Right hindlimb (tissue), 1 donor: ENCODE data around the gene FAM184B.
"Not testable (repeated sequence)": the region's sequence is repeated elsewhere in the genome, so short reads cannot be mapped to it uniquely, and the experiment has no call there.

Experiments
- DNase-seq: peaks from one replicate; pipeline ENCODE4 v3.0.0-alpha.2; 2018

The FAM184B gene

DNA sequence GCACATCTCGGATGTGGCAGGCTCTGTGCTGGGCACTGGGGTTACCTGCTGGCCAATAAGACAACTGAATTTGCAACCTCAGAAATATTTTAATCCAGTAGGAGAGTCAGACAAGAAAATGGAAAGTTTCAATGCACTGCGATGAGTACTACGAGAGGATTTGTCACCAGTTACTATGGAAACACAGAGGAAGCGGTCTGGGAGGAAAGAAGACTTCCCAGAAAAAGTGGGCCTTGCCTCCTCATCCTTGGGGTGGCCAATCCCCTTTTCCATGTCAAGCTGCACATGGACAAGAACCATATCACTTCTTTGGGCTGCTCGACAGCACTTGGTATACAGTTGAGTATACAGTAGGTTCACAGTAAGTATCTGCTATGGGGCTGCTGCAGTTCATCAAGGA is 67.6 kb downstream of the FAM184B start:
- DNase-seq: no peak

DNA sequence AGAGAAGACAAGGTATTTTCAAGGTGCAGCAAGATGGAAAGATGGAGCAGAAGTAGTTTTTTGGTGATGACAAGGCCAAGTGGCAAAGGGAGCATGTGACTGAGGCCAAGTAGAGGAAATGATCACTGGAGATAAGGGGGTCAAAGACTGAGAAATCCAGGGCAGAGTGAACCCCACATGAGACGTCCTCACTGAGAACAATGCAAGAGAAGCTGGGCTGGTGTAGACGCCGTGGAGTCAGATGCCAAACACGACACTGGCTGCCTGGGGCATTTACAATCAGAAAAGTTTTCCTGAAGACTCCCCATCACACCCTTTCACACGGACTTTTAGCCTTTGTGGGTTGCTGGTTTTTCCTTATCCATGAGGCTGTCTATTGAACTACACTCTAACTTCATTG is 69.3 kb downstream of the FAM184B start:
- DNase-seq: no peak

DNA sequence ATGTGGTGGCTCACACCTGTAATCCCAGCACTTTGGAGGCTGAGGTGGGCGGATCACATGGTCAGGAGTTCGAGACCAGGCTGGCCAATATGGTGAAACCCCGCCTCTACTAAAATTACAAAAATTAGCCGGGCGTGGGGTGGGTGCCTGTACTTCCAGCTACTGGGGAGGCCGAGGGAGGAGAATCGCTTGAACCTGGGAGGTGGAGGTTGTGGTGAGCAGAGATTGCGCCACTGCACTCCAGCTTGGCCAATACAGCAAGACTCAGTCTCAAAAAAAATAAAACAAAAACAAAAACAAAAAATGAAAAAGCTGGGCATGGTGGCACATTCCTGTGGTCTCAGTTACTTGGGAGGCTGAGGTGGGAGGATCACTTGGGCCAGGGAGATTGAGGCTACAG is 70.2 kb downstream of the FAM184B start:
- DNase-seq: not testable (repeated sequence)

DNA sequence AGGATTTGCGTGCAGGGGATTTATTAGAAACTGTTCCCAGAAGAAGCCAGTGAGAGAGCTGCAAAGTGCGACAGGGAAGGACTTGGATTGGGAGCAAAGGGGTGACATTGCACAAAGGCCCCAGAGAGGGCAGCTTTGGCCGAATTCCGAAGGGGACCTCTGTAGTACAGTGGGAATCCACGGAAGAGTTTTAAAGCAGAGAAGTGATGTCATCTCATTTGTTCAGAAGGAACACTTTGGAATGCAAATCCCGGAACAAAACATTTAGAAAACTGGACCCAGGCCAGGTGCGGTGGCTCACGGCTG is 71.7 kb downstream of the FAM184B start:
- DNase-seq: no peak

GRCh38 chr4:17708992-17709762 is 72.2 kb downstream of the FAM184B start:
- DNase-seq: no peak

GRCh38 chr4:17707671-17708070 is 73.8 kb downstream of the FAM184B start:
- DNase-seq: no peak

DNA sequence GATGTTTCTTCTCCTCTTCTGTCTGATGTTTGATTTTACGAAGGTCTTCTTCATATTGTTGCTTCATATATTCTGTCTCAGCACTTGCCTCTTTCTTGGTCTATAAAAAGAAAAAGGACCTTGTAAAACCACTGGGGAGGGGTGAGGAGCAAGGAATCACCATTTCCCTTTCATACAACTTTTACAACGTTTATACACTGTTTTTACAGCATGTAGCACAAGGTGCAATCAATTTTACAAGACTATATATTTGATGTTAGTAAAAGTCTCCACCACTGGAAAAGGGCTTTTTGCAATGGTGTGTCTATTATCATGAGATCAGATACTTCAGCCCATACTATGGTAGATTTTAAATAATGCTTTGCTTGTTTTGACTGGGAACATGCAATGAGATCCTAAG is 76.3 kb downstream of the FAM184B start:
- no peak for DNase-seq

DNA sequence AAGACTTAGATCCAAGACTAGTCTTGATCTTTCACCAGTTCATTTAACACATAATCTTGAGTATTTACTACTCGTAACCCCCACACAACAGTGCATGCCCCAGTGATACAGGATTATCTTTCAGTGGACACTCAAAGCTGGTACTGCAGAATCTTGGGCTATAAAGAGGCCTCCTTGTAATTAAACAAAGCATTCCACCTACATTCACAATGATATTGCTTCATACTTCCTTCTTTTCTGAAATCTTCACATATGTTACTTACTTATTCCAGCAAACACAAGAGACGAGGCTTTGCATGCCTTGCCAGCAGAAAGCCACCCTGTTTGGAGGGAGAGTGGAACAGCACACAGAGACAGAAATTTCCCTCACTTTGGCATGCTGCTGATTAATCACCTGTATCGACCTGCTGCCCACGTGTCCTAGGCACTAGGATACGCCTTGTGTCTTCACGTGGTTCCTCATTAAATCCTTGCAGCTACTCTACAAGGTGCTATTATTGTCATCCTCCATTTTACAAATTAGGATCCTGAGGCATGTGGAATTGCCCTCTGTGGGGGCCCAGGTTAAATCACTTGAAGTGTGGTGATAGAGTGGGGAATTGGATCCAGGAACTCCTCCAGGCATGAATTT is 77.3 kb downstream of the FAM184B start:
- DNase-seq: no peak

GRCh38 chr4:17702641-17703040 is 78.8 kb downstream of the FAM184B start:
- DNase-seq: no peak

GRCh38 chr4:17701882-17702281 is 79.5 kb downstream of the FAM184B start:
- DNase-seq: no peak

DNA sequence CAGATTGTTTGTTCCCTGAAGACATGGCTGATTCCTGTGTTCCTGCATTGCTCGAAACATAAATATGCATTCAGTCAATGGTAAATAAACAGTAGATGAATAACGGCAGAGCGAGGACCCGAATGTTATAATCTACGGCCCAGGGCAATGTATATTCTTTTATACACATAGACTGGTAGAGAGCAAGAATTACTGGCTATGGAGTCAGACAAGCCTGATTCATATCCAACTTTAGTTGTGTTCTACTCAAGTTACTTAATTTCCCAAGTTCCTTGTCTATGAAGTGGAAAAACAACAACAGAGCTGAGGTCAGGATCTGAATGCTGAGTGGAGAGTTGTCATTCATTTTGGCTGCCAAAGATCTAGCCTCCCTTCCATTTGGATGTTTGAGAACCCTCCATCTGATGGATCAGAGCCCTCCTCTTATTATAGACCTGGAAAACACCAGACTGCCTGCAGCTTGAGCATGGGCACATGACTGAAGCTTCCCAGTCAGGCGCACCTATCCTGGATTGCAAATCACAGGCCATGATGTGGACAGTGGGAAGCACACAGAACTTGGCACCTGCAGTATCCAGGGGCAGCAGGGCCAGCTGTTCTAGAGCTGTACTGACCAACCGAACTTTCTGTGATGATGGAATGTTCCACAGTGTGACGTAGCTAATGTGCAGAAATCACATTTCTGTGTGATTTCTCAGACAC is 80.1 kb downstream of the FAM184B start:
- DNase-seq: no peak

GRCh38 chr4:17699380-17699779 is 82.0 kb downstream of the FAM184B start:
- DNase-seq: no peak

- no peak for DNase-seq
Measured at GRCh38 chr4:17698116-17698515, 83.3 kb downstream of the FAM184B start.

- DNase-seq: no peak
Measured at GRCh38 chr4:17695341-17695740, 86.1 kb downstream of the FAM184B start.

DNA sequence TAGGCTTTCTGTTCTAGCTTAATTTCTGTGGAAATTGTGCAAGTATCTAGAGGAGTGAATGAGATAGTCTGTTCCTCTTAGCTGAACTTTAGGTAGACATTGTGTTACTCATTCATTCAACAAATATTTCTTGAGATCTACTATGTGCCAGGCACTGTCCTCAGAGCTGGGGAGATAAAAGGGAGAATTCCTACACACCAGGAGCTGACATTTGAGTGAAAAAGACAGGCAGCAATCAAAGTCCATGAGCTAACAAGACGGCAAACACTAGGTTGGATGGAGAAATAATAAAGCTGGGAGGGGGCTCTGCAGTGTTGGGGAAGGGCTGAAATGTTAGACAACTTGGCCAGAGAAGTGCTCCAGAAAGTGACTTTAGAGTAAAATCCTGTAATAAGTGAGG is 86.9 kb downstream of the FAM184B start:
- DNase-seq: no peak

GRCh38 chr4:17690898-17691297 is 90.5 kb downstream of the FAM184B start:
- no peak for DNase-seq

DNA sequence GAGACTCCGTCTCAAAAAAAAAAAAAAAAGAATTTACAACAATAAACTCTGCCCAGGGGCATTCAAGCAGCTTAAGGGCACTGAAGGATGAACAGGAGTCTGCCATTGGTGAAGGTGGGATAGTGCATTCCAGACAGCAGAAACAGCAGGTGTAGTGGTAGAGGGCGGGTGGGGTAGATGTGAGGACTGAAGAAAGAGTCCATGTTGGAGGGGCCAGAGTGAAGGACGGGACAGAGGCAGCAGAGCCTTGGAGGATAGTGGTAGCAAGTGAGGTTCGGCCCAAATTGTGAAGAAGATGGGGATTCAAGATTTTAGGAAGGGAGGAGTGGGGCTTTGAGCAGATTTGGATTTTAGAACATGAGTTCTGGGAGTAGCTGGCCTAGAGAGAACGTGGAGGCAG is 91.3 kb downstream of the FAM184B start:
- no peak for DNase-seq

DNA sequence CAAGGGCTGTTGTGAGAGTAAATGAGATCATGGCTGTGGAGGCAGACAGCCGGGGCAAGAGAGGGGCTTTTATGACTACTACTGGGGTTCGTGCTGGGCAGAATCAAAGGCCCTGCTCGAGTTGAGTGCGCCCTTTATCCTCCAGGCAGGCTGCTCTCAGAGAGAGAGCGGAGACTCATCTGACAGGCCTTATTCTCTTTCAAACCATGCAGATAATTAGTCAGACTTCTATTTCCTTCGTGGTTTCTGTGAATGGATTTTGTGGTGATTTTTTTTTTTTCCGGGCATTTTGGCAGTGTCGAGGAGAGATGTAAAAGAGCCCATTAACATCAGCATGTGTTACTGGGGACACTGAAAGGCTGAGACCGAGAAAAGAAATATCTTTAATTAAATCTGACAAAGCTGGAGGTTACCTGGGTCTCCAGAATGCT is 93.4 kb downstream of the FAM184B start:
- no peak for DNase-seq

GRCh38 chr4:17687237-17687857 is 94.1 kb downstream of the FAM184B start:
- no peak for DNase-seq

DNA sequence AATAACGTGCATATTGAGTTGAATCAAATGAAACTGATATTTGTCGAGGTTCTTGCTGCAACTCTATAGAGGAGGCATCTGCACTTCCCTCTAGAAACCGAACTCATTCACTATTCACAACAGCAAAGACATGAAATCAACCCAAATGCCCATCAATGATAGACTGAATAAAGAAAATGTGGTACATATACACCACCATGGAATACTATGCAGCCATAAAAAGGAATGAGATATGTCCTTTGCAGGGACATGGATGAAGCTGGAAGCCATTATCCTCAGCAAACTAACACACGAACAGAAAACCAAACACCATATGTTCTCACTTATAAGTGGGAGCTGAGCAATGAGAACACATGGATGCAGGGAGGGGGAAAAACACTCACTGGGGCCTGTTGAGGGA is 96.8 kb downstream of the FAM184B start:
- not testable (repeated sequence) for DNase-seq

DNA sequence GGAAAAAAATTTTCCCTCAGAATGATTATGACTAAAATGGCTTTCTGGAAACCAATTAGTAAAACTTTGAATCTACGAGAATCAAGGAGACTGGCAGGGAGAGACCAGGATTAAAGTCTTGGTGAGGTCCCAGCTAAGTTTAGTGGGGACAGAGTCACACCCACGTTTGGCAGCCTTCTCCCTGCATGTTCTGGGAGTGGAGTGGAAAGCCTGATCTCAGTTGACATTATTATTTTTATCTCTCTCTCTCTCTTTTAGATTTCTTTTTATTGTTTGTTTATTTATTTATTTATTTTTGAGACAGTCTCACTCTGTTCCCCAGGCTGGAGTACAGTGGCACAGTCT is 99.2 kb downstream of the FAM184B start:
- DNase-seq: no peak

- DNase-seq: no peak
Measured at GRCh38 chr4:17681281-17682221, 99.9 kb downstream of the FAM184B start.
